Liver (tissue), 9 donors: Measurements from ENCODE around the gene NFIA. TPM values are rescaled to one million over a fixed set of nuclear protein-coding genes. Genes with fewer than 3 reads are reported as not detected.

Source experiments
- DNase-seq: peaks from one replicate; pipeline ENCODE4 v3.0.0-alpha.2; 2017; ENCODE audit warnings: low spot score
- H3K27ac ChIP-seq, 2 donors: one replicate each; pipeline ENCODE4 v1.7.0; 2013; ENCODE audit warnings: inconsistent platforms in 2 of 2, low read length in 2 of 2, control low read depth in 1 of 2, low read depth in 1 of 2, mild to moderate bottlenecking in 1 of 2
- H3K27me3 ChIP-seq, 4 donors: one replicate each; pipeline versions ENCODE4 v1.6.1 to v1.7.0; 2013; ENCODE audit warnings: low read length in 3 of 4, inconsistent platforms in 1 of 4, mild to moderate bottlenecking in 1 of 4, moderate library complexity in 1 of 4; ENCODE audit not compliant: control insufficient read depth in 4 of 4, insufficient read depth in 4 of 4
- H3K36me3 ChIP-seq, 4 donors: one replicate each; pipeline versions ENCODE4 v1.6.1 to v1.7.0; 2013; ENCODE audit warnings: low read length in 3 of 4, mild to moderate bottlenecking in 3 of 4, low read depth in 1 of 4, moderate library complexity in 1 of 4; ENCODE audit not compliant: control insufficient read depth in 4 of 4, insufficient read depth in 3 of 4
- H3K4me1 ChIP-seq, 4 donors: one replicate each; pipeline versions ENCODE4 v1.6.1 to v1.7.0; 2013; ENCODE audit warnings: low read length in 3 of 4, mild to moderate bottlenecking in 3 of 4, moderate library complexity in 1 of 4; ENCODE audit not compliant: control insufficient read depth in 4 of 4, insufficient read depth in 4 of 4
- H3K4me3 ChIP-seq, 3 donors: one replicate each; pipeline versions ENCODE4 v1.6.1 to v1.7.0; 2013; ENCODE audit warnings: low read length in 3 of 3, control low read depth in 1 of 3, low read depth in 1 of 3, mild to moderate bottlenecking in 1 of 3
- H3K9ac ChIP-seq, 2 donors: one replicate each; pipeline ENCODE4 v1.7.0; 2013; ENCODE audit warnings: low read length in 2 of 2, mild to moderate bottlenecking in 2 of 2, moderate library complexity in 2 of 2, control low read depth in 1 of 2, low read depth in 1 of 2
- H3K9me3 ChIP-seq, 4 donors: one replicate each; pipeline versions ENCODE4 v1.6.1 to v1.7.0; 2013; ENCODE audit warnings: low read length in 3 of 4; ENCODE audit not compliant: control insufficient read depth in 4 of 4
- ATF3 ChIP-seq: IDR thresholded peaks from 2 replicates; pipeline ENCODE4 v1.6.1; 2016; ENCODE audit warnings: antibody characterized with exemption
- CTCF ChIP-seq: fragments of 150-350 bp; IDR thresholded peaks from 2 replicates; pipeline ENCODE4 v1.5.1; 2017; ENCODE audit warnings: improper control_type of control experiment, low read depth, low read length; ENCODE audit not compliant: missing input control
- EGR1 ChIP-seq, 2 donors: IDR thresholded peaks; 2 replicates each; pipeline ENCODE4 v1.6.1; 2016 to 2018; ENCODE audit warnings: antibody characterized with exemption in 2 of 2, low read depth in 2 of 2
- FOXA1 ChIP-seq: IDR thresholded peaks from 2 replicates; pipeline ENCODE4 v1.6.1; 2016; ENCODE audit warnings: antibody characterized with exemption
- FOXA2 ChIP-seq: IDR thresholded peaks from 2 replicates; pipeline ENCODE4 v1.6.1; 2016; ENCODE audit warnings: antibody characterized with exemption
- GABPA ChIP-seq, 2 donors: IDR thresholded peaks in 1 of 2; conservative IDR thresholded peaks in 1 of 2; 2 replicates each; pipeline ENCODE4 v1.6.1; 2016; ENCODE audit warnings: antibody characterized with exemption in 2 of 2, mild to moderate bottlenecking in 1 of 2, moderate library complexity in 1 of 2
- HNF4A ChIP-seq, 2 donors: conservative IDR thresholded peaks; 2 replicates each; pipeline ENCODE4 v1.6.1; 2016; ENCODE audit warnings: antibody characterized with exemption in 2 of 2, mild to moderate bottlenecking in 2 of 2
- HNF4G ChIP-seq: IDR thresholded peaks from 2 replicates; pipeline ENCODE4 v1.6.1; 2016; ENCODE audit warnings: antibody characterized with exemption
- JUND ChIP-seq, 2 donors: IDR thresholded peaks; 2 replicates each; pipeline ENCODE4 v1.6.1; 2016; ENCODE audit warnings: antibody characterized with exemption in 2 of 2
- MAX ChIP-seq: IDR thresholded peaks from 2 replicates; pipeline ENCODE4 v1.6.1; 2016; ENCODE audit warnings: antibody characterized with exemption
- NR2F2 ChIP-seq: IDR thresholded peaks from 2 replicates; pipeline ENCODE4 v1.6.1; 2016; ENCODE audit warnings: antibody characterized with exemption
- RAD21 ChIP-seq, 2 donors: IDR thresholded peaks; 2 replicates each; pipeline ENCODE4 v1.6.1; 2016; ENCODE audit warnings: antibody characterized with exemption in 2 of 2, mild to moderate bottlenecking in 2 of 2
- REST ChIP-seq: IDR thresholded peaks from 2 replicates; pipeline ENCODE4 v1.6.1; 2016; ENCODE audit warnings: antibody characterized with exemption, mild to moderate bottlenecking
- RXRA ChIP-seq, 2 donors: IDR thresholded peaks; 2 replicates each; pipeline ENCODE4 v1.6.1; 2017 to 2018; ENCODE audit warnings: antibody characterized with exemption in 2 of 2, mild to moderate bottlenecking in 1 of 2
- SP1 ChIP-seq: IDR thresholded peaks from 2 replicates; pipeline ENCODE4 v1.6.1; 2018; ENCODE audit warnings: antibody characterized with exemption, mild to moderate bottlenecking
- TAF1 ChIP-seq: conservative IDR thresholded peaks from 2 replicates; pipeline ENCODE4 v1.6.1; 2016; ENCODE audit warnings: antibody characterized with exemption, mild to moderate bottlenecking
- YY1 ChIP-seq: IDR thresholded peaks from 2 replicates; pipeline ENCODE4 v1.6.1; 2016; ENCODE audit warnings: antibody characterized with exemption, mild to moderate bottlenecking
- ZBTB33 ChIP-seq: IDR thresholded peaks from 2 replicates; pipeline ENCODE4 v1.6.1; 2016; ENCODE audit warnings: antibody characterized with exemption
- WGBS: extraction: QIAGEN DNeasy Blood & Tissue Kit; methylation state at CpG from one replicate; pipeline ENCODE4 v1.1.7; 2013; 5-methylcytosine and 5-hydroxymethylcytosine counted together
- polyA plus RNA-seq, 2 donors: library from polyadenylated mRNA; stranded (reverse) in 1 of 2; unstranded in 1 of 2; fragments of 200-250 nt in 1 of 2; fragments of >200 nt in 1 of 2; fragmentation: Nextera tagmentation in 1 of 2; extraction: Ambion mirVana in 1 of 2; gene quantifications; one replicate each; pipeline versions ENCODE4 v1.2.1 to v1.2.3, GENCODE V29; 2013 to 2015
- total RNA-seq, 2 donors: library from RNA; depleted of rRNA; stranded (reverse); fragments of >200 nt; gene quantifications; one replicate each; pipeline ENCODE4 v1.2.3, GENCODE V29; 2014
- donor health status: healthy.
- donor health status: healthy.
- donor health status: healthy.
- donor health status: healthy.
- donor health status: healthy.

The NFIA gene
- total and polyA plus RNA-seq, 4 donors: 6.8 to 53.7 (median 22.2) TPM

GRCh38 chr1:61227857-61228550 is 145.6 kb downstream of the NFIA start:
- TF ChIP-seq TAF1 (no peak), ATF3 (no peak), HNF4A (conservative IDR thresholded peaks at IDR 0.05) (no peak), MAX (no peak), GABPA (IDR thresholded peaks at IDR 0.05 in 1 of 2, conservative IDR thresholded peaks at IDR 0.05 in 1 of 2) (no peak), RXRA (IDR thresholded peaks at IDR 0.05) (no peak), ZBTB33 (no peak), FOXA2 (no peak), SP1 (no peak), NR2F2 (no peak), RAD21 (IDR thresholded peaks at IDR 0.05) (no peak), CTCF (no peak), YY1 (no peak), HNF4G (no peak), FOXA1 (no peak), EGR1 (IDR thresholded peaks at IDR 0.05; ENCODE audit: low read depth in 2 of 2) (no peak), REST (no peak), JUND (IDR thresholded peaks at IDR 0.05) (no peak)
- Histone ChIP-seq H3K4me1 (peaks cover 6 to 52% (median 20%) of the 10 kb centered on the region in 4 donors), H3K9me3 (no peaks in the 10 kb centered on the region), H3K4me3 (no peak overlapping the region), H3K27me3 (no peaks in the 10 kb centered on the region), H3K36me3 (no peaks in the 10 kb centered on the region), H3K9ac (peak overlapping the region in 1 of 2 donors; percentile 72), H3K27ac (peak overlapping the region; percentile 73 to 92)
- DNase-seq: no peak
- WGBS: 67% methylated on average over 4 of the region's 4 CpGs
